Left ventricle myocardium inferior (tissue), 1 donor: ENCODE data around the gene TMEM242. TPM values are rescaled to one million over a fixed set of nuclear protein-coding genes. Genes with fewer than 3 reads are reported as not detected.

ENCODE experiments used
- DNase-seq: peaks from one replicate; pipeline ENCODE4 v3.0.0-alpha.2; 2020
- H3K27ac ChIP-seq: fragments of 200-600 bp; replicated peaks from 2 replicates; pipeline ENCODE4 v1.8.0; 2021
- H3K27me3 ChIP-seq: fragments of 200-600 bp; 2 replicates; pipeline ENCODE4 v1.8.0; 2021; ENCODE audit warnings: low read depth
- H3K36me3 ChIP-seq: fragments of 200-600 bp; 2 replicates; pipeline ENCODE4 v1.8.0; 2021
- H3K4me1 ChIP-seq: fragments of 200-600 bp; 2 replicates; pipeline ENCODE4 v1.8.0; 2021
- H3K4me3 ChIP-seq: fragments of 200-600 bp; 2 replicates; pipeline ENCODE4 v1.8.0; 2021; ENCODE audit warnings: mild to moderate bottlenecking, moderate library complexity
- H3K9me3 ChIP-seq: fragments of 200-600 bp; replicated peaks from 2 replicates; pipeline ENCODE4 v1.8.0; 2021
- CTCF ChIP-seq: fragments of 200-600 bp; IDR thresholded peaks from 2 replicates; pipeline ENCODE4 v1.8.0; 2021; ENCODE audit warnings: antibody characterized with exemption, mild to moderate bottlenecking, borderline replicate concordance
- intact Hi-C: fragments of 100-400 bp; cut with micrococcal nuclease; formaldehyde crosslinking; loops from one replicate; pipeline ENCODE4 v1.11.0; 2022
- total RNA-seq: library from RNA; stranded (reverse); fragmentation: NEBNext Ultra II Directional; extraction: Animal tissue kit (Norgen Biotek cat#: 25700); gene quantifications from one replicate; pipeline ENCODE4 v1.2.1, GENCODE V29; 2021
- donor health status: DM: no; HTN: yes; CAD: no; lungs with severe emphysema.

The TMEM242 gene
- total RNA-seq, 1 donor from 2014 or later = 19.8 TPM

DNA sequence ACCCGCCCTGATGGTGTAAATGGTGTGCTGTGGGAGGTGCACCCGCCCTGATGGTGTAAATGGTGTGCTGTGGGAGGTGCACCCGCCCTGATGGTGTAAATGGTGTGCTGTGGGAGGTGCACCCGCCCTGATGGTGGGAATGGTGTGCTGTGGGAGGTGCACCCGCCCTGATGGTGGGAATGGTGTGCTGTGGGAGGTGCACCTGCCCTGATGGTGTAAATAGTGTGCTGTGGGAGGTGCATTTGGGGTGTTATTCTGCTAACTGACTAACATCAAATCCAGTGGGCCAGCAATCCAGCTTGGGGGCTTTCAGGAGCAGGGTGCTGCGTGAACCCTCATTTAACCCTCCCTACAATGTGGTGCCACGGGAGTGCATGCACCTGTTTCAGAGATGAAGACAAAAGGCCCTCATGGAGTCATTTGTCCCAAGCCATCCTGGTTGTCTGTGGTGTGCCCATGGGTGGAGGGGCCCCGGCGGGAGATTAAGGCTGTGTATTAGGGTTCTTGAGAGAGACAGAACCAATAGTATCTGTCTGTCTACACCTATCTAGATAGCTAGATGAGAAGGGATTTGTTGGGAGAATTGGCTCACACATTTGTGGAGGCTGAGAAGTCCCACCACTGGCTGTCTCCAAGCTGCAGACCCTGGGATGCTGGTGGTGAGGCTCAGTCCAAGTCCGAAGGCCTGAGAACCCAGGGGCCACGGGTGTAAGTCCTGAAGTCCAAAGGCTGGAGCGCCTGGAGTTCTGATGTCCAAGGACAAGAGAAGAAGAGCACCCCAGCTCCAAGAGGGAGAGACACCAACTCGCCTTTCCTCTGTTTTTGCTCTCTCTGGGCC is 39.2 kb downstream of the TMEM242 start:
- intact Hi-C loops = no loop called here
- Histone ChIP-seq H3K27ac (no peak overlapping the region), H3K27me3 (no peaks in the 10 kb centered on the region), H3K36me3 (peaks cover 9% of the 10 kb centered on the region), H3K4me3 (no peak overlapping the region), H3K4me1 (peaks cover 6% of the 10 kb centered on the region), H3K9me3 (no peaks in the 10 kb centered on the region)
- no peak for DNase-seq
- TF ChIP-seq CTCF = no peak

GRCh38 chr6:157283330-157283898 is 39.9 kb downstream of the TMEM242 start:
- H3K9me3 ChIP-seq = no peaks in the 10 kb centered on the region
- H3K27ac ChIP-seq = no peak overlapping the region
- intact Hi-C loops = no loop called here
- no peak for TF ChIP-seq CTCF
- peaks cover 6% of the 10 kb centered on the region for H3K4me1 ChIP-seq
- DNase-seq = no peak
- no peak overlapping the region for H3K4me3 ChIP-seq
- H3K36me3 ChIP-seq = peaks cover 5% of the 10 kb centered on the region
- no peaks in the 10 kb centered on the region for H3K27me3 ChIP-seq

- no peak for TF ChIP-seq CTCF
- H3K36me3 ChIP-seq = no peaks in the 10 kb centered on the region
- DNase-seq = no peak
- intact Hi-C loops = no loop called here
- no peak overlapping the region for H3K27ac ChIP-seq
- no peaks in the 10 kb centered on the region for H3K9me3 ChIP-seq
- H3K4me1 ChIP-seq = peaks cover 6% of the 10 kb centered on the region
- H3K4me3 ChIP-seq = no peak overlapping the region
- no peaks in the 10 kb centered on the region for H3K27me3 ChIP-seq
Measured at GRCh38 chr6:157282284-157282683, 41.0 kb downstream of the TMEM242 start.

DNA sequence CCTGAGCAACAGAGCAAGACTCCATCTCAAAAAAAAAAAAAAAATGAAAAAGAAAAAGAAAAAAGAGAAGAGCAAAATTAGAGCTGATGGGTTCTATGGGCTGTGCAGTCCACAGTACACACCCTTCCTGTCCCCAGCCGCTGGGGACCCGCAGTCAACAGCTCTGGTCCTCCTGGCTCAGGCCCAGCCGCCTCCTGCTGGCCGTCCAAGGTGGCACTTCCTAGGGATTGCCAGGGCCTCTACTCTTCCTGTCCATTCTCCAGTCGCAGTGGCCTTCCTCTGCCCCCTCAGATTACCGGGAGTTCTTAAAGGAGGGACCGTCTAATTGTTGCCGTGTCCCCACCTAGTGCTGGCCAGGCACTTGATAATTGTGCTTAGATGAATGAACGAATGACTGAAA is 41.7 kb downstream of the TMEM242 start:
- Histone ChIP-seq H3K9me3 (no peaks in the 10 kb centered on the region), H3K27me3 (no peaks in the 10 kb centered on the region), H3K36me3 (no peaks in the 10 kb centered on the region), H3K4me3 (no peak overlapping the region), H3K27ac (no peak overlapping the region), H3K4me1 (peaks cover 6% of the 10 kb centered on the region)
- no peak for DNase-seq
- TF ChIP-seq CTCF = peak; percentile 49
- intact Hi-C loops = no loop called here

DNA sequence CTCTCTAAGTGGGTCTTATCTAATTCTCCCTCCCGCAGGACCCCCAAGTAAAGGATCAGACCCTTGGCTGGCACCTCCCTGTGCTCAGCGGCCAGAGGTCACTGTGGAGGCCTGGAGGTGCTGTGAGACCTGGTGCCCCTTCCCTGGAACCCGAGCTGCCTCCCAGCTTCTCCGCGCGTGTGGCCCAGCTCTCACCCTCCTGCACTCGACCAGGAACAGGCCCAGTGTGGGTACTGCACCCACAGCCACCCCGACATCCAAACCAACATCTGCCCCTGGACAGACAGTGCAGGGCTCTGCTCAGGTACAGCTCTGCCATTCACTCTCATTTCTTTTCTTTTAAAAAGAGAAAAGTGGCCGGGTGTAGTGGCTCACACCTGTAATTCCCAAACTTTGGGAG is 42.4 kb downstream of the TMEM242 start:
- intact Hi-C loops = no loop called here
- no peak overlapping the region for H3K4me3 ChIP-seq
- peaks cover 6% of the 10 kb centered on the region for H3K4me1 ChIP-seq
- H3K36me3 ChIP-seq = no peaks in the 10 kb centered on the region
- TF ChIP-seq CTCF = no peak
- no peaks in the 10 kb centered on the region for H3K27me3 ChIP-seq
- DNase-seq = no peak
- H3K27ac ChIP-seq = no peak overlapping the region
- no peaks in the 10 kb centered on the region for H3K9me3 ChIP-seq
